Measurements from ENCODE around the gene ANKRD34C. TPM values are rescaled to one million over a fixed set of nuclear protein-coding genes. Genes with fewer than 3 reads are reported as not detected.

Gene ANKRD34C
- total and polyA plus RNA-seq, 2 of the 8 experiments (the other 6 are each of a cell fraction or from before 2014, with no cell fraction given): 0.02 TPM; not detected in 1

DNA sequence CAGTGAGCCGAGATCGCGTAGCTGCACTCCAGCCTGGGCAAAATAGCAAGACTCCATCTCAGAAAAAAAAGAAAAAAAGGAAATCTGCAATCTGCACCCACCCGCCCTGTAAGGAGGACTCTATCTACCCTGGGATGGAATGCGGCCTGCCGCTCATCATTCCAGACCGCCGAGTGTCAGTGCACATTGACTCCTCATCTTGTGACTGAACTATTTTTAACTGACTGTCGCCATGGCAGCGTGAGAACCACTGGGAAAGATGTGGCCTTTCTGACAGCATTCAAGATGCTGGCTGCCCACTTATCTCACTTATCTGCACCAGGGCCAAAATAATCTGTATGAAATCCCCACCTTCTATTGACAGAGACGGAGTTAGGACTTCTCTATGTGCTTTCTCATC is 38.8 kb upstream of the ANKRD34C start:
- H3K79me2 ChIP-seq (ENCODE audit: control insufficient read depth in 1 of 2, insufficient read depth in 2 of 2, low read length in 2 of 2): no peaks in the 10 kb centered on the region
- H2AK5ac ChIP-seq (ENCODE audit: low read depth, low read length): no peak overlapping the region
- H3K79me1 ChIP-seq (ENCODE audit: low read depth, low read length): no peaks in the 10 kb centered on the region
- H2BK12ac ChIP-seq (ENCODE audit: low read depth, low read length): no peak overlapping the region
- no peaks in the 10 kb centered on the region for H3K36me3 ChIP-seq (ENCODE audit: control insufficient read depth in 2 of 4, insufficient read depth in 4 of 4, low read length in 3 of 4)
- DNase-seq (ENCODE audit: low read depth in 1 of 2, low spot score in 2 of 2) (no peak), FAIRE-seq (no peak)
- no peak overlapping the region for H4K8ac ChIP-seq (ENCODE audit: extremely low read depth, insufficient read depth, low read length)
- H2BK120ac ChIP-seq (replicated peaks; ENCODE audit: low read depth, low read length): no peak overlapping the region
- no peak overlapping the region for H2AFZ ChIP-seq (ENCODE audit: low read length)
- H3K9me3 ChIP-seq (ENCODE audit: insufficient read depth in 2 of 2, low read depth in 1 of 2, low read length in 1 of 2): no peaks in the 10 kb centered on the region
- H3K27ac ChIP-seq (ENCODE audit: low read depth, low read length): no peak overlapping the region
- H3K4me3 ChIP-seq (ENCODE audit: extremely low read depth in 1 of 4, insufficient read depth in 2 of 4, low read depth in 3 of 4, low read length in 4 of 4): no peak overlapping the region
- no peak overlapping the region for H3K4me2 ChIP-seq (ENCODE audit: insufficient read depth in 1 of 2, low read depth in 2 of 2, low read length in 2 of 2)
- no peaks in the 10 kb centered on the region for H4K20me1 ChIP-seq (replicated peaks in 1 of 2; ENCODE audit: control insufficient read depth in 1 of 2, insufficient read depth in 2 of 2, low read length in 2 of 2)
- CTCF ChIA-PET (ENCODE audit: partially characterized antibody): interaction anchor here (1.1 kb wide), 1 partner anchor 42 kb away, joined by 4 read pairs; no protein-coding TSS in a partner anchor
- H3K23me2 ChIP-seq (ENCODE audit: low read depth, low read length): no peaks in the 10 kb centered on the region
- H2BK5ac ChIP-seq (ENCODE audit: low read depth, low read length): no peak overlapping the region
- H3K4me1 ChIP-seq (replicated peaks in 1 of 4; ENCODE audit: control insufficient read depth in 3 of 4, insufficient read depth in 4 of 4, low read length in 3 of 4): peaks cover 0 to 8% (median 2%) of the 10 kb centered on the region in 4 experiments; a peak in 5 of 7 replicates
- H3K18ac ChIP-seq (ENCODE audit: extremely low read depth, low read length): no peak overlapping the region
- H3K27me3 ChIP-seq (replicated peaks in 1 of 4; ENCODE audit: control insufficient read depth in 3 of 4, extremely low read depth in 1 of 4, insufficient read depth in 3 of 4, low read length in 3 of 4): peaks cover 0 to 2% (median 0%) of the 10 kb centered on the region in 4 experiments; a peak in 1 of 7 replicates
- no peak overlapping the region for H3K56ac ChIP-seq (replicated peaks; ENCODE audit: insufficient read length, low read depth, low read length)
- H4K91ac ChIP-seq (replicated peaks; ENCODE audit: insufficient read length, low read length): no peak overlapping the region
- H2BK20ac ChIP-seq (ENCODE audit: low read length): no peak overlapping the region
- H4K5ac ChIP-seq (ENCODE audit: insufficient read length, low read depth, low read length): no peak overlapping the region
- no peak overlapping the region for H3K4ac ChIP-seq (replicated peaks; ENCODE audit: insufficient read length, low read depth, low read length)
- WGBS, 2 experiments (ENCODE audit: extremely low coverage in 1 of 2, insufficient coverage in 1 of 2, insufficient read length in 1 of 2, insufficient replicate concordance in 2 of 2, low coverage in 1 of 2, low lambda C conversion rate in 2 of 2, missing lambda C conversion rate in 1 of 2): 81% methylated on average over 11 of the region's 11 CpGs; no CpG with 5 or more reads in 1 of the 2 experiments
- no peak overlapping the region for H3K9ac ChIP-seq (replicated peaks in 1 of 4; ENCODE audit: extremely low read depth in 1 of 4, low read depth in 3 of 4, low read length in 3 of 4)
- H3K23ac ChIP-seq (ENCODE audit: insufficient read length): no peak overlapping the region
- no peak overlapping the region for H3K14ac ChIP-seq (ENCODE audit: insufficient read length)
- H2BK15ac ChIP-seq (ENCODE audit: low read length): no peak overlapping the region
- POLR2A ChIA-PET (ENCODE audit: partially characterized antibody): no interaction called here
- TF ChIP-seq TEAD4 (IDR thresholded peaks at IDR 0.05; ENCODE audit: low read depth, low read length): no peak
- no peak for TF ChIP-seq CEBPB (IDR thresholded peaks at IDR 0.05; ENCODE audit: low read depth, low read length)
- TF ChIP-seq CBX8 (IDR thresholded peaks at IDR 0.05; ENCODE audit: borderline replicate concordance, low read depth, low read length): no peak
- no peak for TF ChIP-seq JUN (IDR thresholded peaks at IDR 0.05; ENCODE audit: low read depth, low read length)
- TF ChIP-seq, protein P1, sequence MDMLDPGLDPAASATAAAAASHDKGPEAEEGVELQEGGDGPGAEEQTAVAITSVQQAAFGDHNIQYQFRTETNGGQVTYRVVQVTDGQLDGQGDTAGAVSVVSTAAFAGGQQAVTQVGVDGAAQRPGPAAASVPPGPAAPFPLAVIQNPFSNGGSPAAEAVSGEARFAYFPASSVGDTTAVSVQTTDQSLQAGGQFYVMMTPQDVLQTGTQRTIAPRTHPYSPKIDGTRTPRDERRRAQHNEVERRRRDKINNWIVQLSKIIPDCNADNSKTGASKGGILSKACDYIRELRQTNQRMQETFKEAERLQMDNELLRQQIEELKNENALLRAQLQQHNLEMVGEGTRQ (IDR thresholded peaks at IDR 0.05; ENCODE audit: low read length): no peak
- TF ChIP-seq NANOG (IDR thresholded peaks at IDR 0.05; ENCODE audit: insufficient read depth, low read depth, low read length, poor library complexity, severe bottlenecking): no peak
- no peak for TF ChIP-seq RNF2 (IDR thresholded peaks at IDR 0.05; ENCODE audit: borderline replicate concordance, low read depth, low read length, missing control alignments, poor library complexity, severe bottlenecking)
- no peak for TF ChIP-seq KDM1A (IDR thresholded peaks at IDR 0.05; ENCODE audit: borderline replicate concordance, low read length)
- TF ChIP-seq SIX5 (IDR thresholded peaks at IDR 0.05; ENCODE audit: low read depth, low read length): no peak
- no peak for TF ChIP-seq RFX5 (IDR thresholded peaks at IDR 0.05; ENCODE audit: borderline replicate concordance, low read depth, low read length)
- no peak for TF ChIP-seq POLR2A (IDR thresholded peaks at IDR 0.05; ENCODE audit: control extremely low read depth in 1 of 2, low read depth in 2 of 2, low read length in 2 of 2)
- no peak for TF ChIP-seq HDAC2 (IDR thresholded peaks at IDR 0.05; ENCODE audit: borderline replicate concordance in 1 of 2, low read depth in 2 of 2, low read length in 2 of 2)
- TF ChIP-seq CBX5 (IDR thresholded peaks at IDR 0.05; ENCODE audit: low read depth, low read length): no peak
